ENCODE results near the gene IL1RAP. TPM values are rescaled to one million over a fixed set of nuclear protein-coding genes. Genes with fewer than 3 reads are reported as not detected.
"Not testable (repeated sequence)": the region's sequence is repeated elsewhere in the genome, so short reads cannot be mapped to it uniquely, and the experiment has no call there.

The IL1RAP gene
- total RNA-seq = 43.6 and 46.5 TPM in 2 replicates
- 14.6 and 15.6 TPM in 2 replicates for polyA plus RNA-seq

GRCh38 chr3:190513409-190514370 is at the start of gene IL1RAP:
Gene IL1RAP, plus strand, starts transcription at chr3:190514085. Its CDS starts 50,205 bp downstream, at chr3:190564290.
- Histone ChIP-seq H3K27ac (peak within 1 kb of the TSS; percentile 67), H3K27me3 (no peaks in the 10 kb centered on the region), H3K9me3 (ENCODE audit: low read depth) (no peaks in the 10 kb centered on the region), H3K4me2 (peak within 1 kb of the TSS; percentile 96), H3K4me1 (ENCODE audit: insufficient read depth) (peaks cover 6% of the 10 kb centered on the region), H4K20me1 (ENCODE audit: insufficient read depth, poor library complexity, severe bottlenecking) (no peaks in the 10 kb centered on the region), H3K9me2 (replicated peaks; ENCODE audit: insufficient read depth) (no peaks in the 10 kb centered on the region), H3K79me2 (peaks cover 27% of the 10 kb centered on the region), H3K4me3 (peak within 1 kb of the TSS; percentile 78), H2AFZ (peak within 1 kb of the TSS; percentile 92), H3K36me3 (replicated peaks; ENCODE audit: insufficient read depth, low read depth) (no peaks in the 10 kb centered on the region)
- WGBS (ENCODE audit: low lambda C conversion rate, missing lambda C conversion rate) = under 1% methylated on average over 72 of the region's 76 CpGs
- DNase-seq (ENCODE audit: low spot score) = peak; percentile 97
- TF ChIP-seq CTCF (IDR thresholded peaks at IDR 0.05; ENCODE audit: poor library complexity) = peak; percentile 51
- no peak for TF ChIP-seq EZH2 (IDR thresholded peaks at IDR 0.05; ENCODE audit: borderline replicate concordance)

- Histone ChIP-seq H3K9me3 (ENCODE audit: low read depth) (no peaks in the 10 kb centered on the region), H3K79me2 (no peaks in the 10 kb centered on the region), H2AFZ (no peak overlapping the region), H3K9me2 (replicated peaks; ENCODE audit: insufficient read depth) (no peaks in the 10 kb centered on the region), H3K27me3 (no peaks in the 10 kb centered on the region), H3K4me1 (ENCODE audit: insufficient read depth) (no peaks in the 10 kb centered on the region), H3K4me2 (no peak overlapping the region), H3K27ac (no peak overlapping the region), H3K4me3 (no peak overlapping the region), H4K20me1 (ENCODE audit: insufficient read depth, poor library complexity, severe bottlenecking) (no peaks in the 10 kb centered on the region), H3K36me3 (replicated peaks; ENCODE audit: insufficient read depth, low read depth) (no peaks in the 10 kb centered on the region)
- no peak for DNase-seq (ENCODE audit: low spot score)
- TF ChIP-seq EZH2 (IDR thresholded peaks at IDR 0.05; ENCODE audit: borderline replicate concordance) (no peak), EZH2phosphoT487 (IDR thresholded peaks at IDR 0.05; ENCODE audit: low read depth, severe bottlenecking, unreplicated experiment) (no peak), CTCF (IDR thresholded peaks at IDR 0.05; ENCODE audit: poor library complexity) (no peak)
Measured at GRCh38 chr3:190467922-190468321, 46.0 kb upstream of the IL1RAP start.

- not testable (repeated sequence) for H3K9me2 ChIP-seq (replicated peaks; ENCODE audit: insufficient read depth); H3K27me3 ChIP-seq; H3K4me3 ChIP-seq; H3K36me3 ChIP-seq (replicated peaks; ENCODE audit: insufficient read depth, low read depth); H3K9me3 ChIP-seq (ENCODE audit: low read depth); H3K79me2 ChIP-seq; H4K20me1 ChIP-seq (ENCODE audit: insufficient read depth, poor library complexity, severe bottlenecking); H3K27ac ChIP-seq; H3K4me2 ChIP-seq; H2AFZ ChIP-seq; H3K4me1 ChIP-seq (ENCODE audit: insufficient read depth); DNase-seq (ENCODE audit: low spot score)
- 99% methylated on average over 15 of the region's 25 CpGs for WGBS (ENCODE audit: low lambda C conversion rate, missing lambda C conversion rate)
Measured at GRCh38 chr3:190473261-190473660, 40.6 kb upstream of the IL1RAP start.

GRCh38 chr3:190481779-190482178 is 32.1 kb upstream of the IL1RAP start:
- H3K79me2 ChIP-seq = no peaks in the 10 kb centered on the region
- no peaks in the 10 kb centered on the region for H3K9me3 ChIP-seq (ENCODE audit: low read depth)
- 90% methylated on average over 2 of the region's 2 CpGs for WGBS (ENCODE audit: low lambda C conversion rate, missing lambda C conversion rate)
- no peak overlapping the region for H2AFZ ChIP-seq
- DNase-seq (ENCODE audit: low spot score) = no peak
- H4K20me1 ChIP-seq (ENCODE audit: insufficient read depth, poor library complexity, severe bottlenecking) = no peaks in the 10 kb centered on the region
- TF ChIP-seq CTCF (IDR thresholded peaks at IDR 0.05; ENCODE audit: poor library complexity) = no peak
- TF ChIP-seq EZH2phosphoT487 (IDR thresholded peaks at IDR 0.05; ENCODE audit: low read depth, severe bottlenecking, unreplicated experiment) = no peak
- no peak for TF ChIP-seq EZH2 (IDR thresholded peaks at IDR 0.05; ENCODE audit: borderline replicate concordance)
- H3K4me3 ChIP-seq = no peak overlapping the region
- no peaks in the 10 kb centered on the region for H3K9me2 ChIP-seq (replicated peaks; ENCODE audit: insufficient read depth)
- H3K36me3 ChIP-seq (replicated peaks; ENCODE audit: insufficient read depth, low read depth) = no peaks in the 10 kb centered on the region
- no peak overlapping the region for H3K4me2 ChIP-seq
- H3K27ac ChIP-seq = no peak overlapping the region
- H3K27me3 ChIP-seq = no peaks in the 10 kb centered on the region
- no peaks in the 10 kb centered on the region for H3K4me1 ChIP-seq (ENCODE audit: insufficient read depth)

All from hepatocyte (in vitro differentiated cells).